Measurements from ENCODE around the gene BOK.
A peak's percentile ranks its signal among the peaks of the same experiment; 100 is the strongest.

Gene BOK

DNA sequence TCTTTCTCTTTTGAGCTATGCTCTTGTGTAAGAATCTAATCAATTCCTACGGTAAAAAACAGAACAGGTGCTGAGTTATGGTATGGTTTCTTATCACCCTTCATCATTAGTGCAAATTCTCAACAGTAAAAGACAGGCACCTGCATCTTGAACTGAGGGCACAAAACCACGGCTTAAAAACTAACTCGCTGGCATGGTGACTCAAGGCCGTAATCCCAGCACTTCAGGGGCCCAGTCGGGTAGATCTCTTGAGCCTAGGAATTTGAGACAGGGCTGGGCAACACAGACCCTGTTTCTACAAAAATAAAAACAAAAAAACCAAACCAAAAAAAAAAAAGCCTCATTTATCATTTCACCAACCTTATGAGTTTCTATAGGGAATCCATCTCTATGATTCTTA is 45.1 kb downstream of the BOK start:
- peaks cover 4% of the 10 kb centered on the region for H3K4me1 Mint-ChIP-seq (ENCODE audit: low read depth)
- H3K27ac Mint-ChIP-seq: no peak overlapping the region
- H3K4me3 Mint-ChIP-seq: no peak overlapping the region
- H3K9me3 Mint-ChIP-seq: no peaks in the 10 kb centered on the region
- H3K27me3 Mint-ChIP-seq: peaks cover under 1% of the 10 kb centered on the region
- H3K36me3 Mint-ChIP-seq (ENCODE audit: low read depth): peaks cover 42% of the 10 kb centered on the region
- intact Hi-C loops (cut with micrococcal nuclease): no loop called here

- Mint-ChIP-seq H3K27ac (no peak overlapping the region), H3K9me3 (no peaks in the 10 kb centered on the region), H3K4me1 (ENCODE audit: low read depth) (peaks cover 17% of the 10 kb centered on the region), H3K27me3 (peaks cover 5% of the 10 kb centered on the region), H3K4me3 (no peak overlapping the region), H3K36me3 (ENCODE audit: low read depth) (peaks cover 45% of the 10 kb centered on the region)
- intact Hi-C loops (cut with micrococcal nuclease): no loop called here
Observed at GRCh38 chr2:241606186-241606585, 47.6 kb downstream of the BOK start.

GRCh38 chr2:241607162-241607885 is 48.8 kb downstream of the BOK start:
- Mint-ChIP-seq H3K4me1 (ENCODE audit: low read depth) (peaks cover 17% of the 10 kb centered on the region), H3K4me3 (no peak overlapping the region), H3K27me3 (peaks cover 5% of the 10 kb centered on the region), H3K9me3 (no peaks in the 10 kb centered on the region), H3K27ac (no peak overlapping the region), H3K36me3 (ENCODE audit: low read depth) (peaks cover 52% of the 10 kb centered on the region)
- intact Hi-C loops (cut with micrococcal nuclease): no loop called here

DNA sequence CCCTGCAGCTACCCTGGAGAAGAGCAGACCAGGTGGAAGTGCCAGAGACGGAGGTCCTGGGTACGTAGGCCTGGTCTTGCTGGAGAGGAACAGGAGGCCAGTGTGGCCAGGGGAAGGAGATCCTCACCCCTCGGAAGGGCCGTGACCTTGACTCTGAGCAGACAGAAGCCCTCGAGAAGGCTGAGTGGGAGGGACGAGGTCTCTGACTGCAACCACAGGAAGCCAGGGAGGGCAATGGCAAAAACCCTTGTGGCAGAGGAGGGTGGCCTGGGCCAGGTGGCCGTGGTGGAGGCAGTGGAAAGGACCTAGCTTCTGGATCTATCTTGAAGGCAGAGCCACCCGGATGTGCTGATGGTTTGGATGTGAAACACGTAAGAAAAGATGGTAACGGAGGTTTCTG is 50.3 kb downstream of the BOK start:
- H3K36me3 Mint-ChIP-seq (ENCODE audit: low read depth): peaks cover 62% of the 10 kb centered on the region
- H3K27me3 Mint-ChIP-seq: peaks cover 5% of the 10 kb centered on the region
- peaks cover 17% of the 10 kb centered on the region for H3K4me1 Mint-ChIP-seq (ENCODE audit: low read depth)
- no peak overlapping the region for H3K27ac Mint-ChIP-seq
- no peaks in the 10 kb centered on the region for H3K9me3 Mint-ChIP-seq
- intact Hi-C loops (cut with micrococcal nuclease): no loop called here
- peak overlapping the region; percentile 2 for H3K4me3 Mint-ChIP-seq

GRCh38 chr2:241609859-241610793 is 51.6 kb downstream of the BOK start:
- H3K27ac Mint-ChIP-seq: peak overlapping the region; percentile 52
- H3K27me3 Mint-ChIP-seq: peaks cover 5% of the 10 kb centered on the region
- peak overlapping the region; percentile 64 for H3K4me3 Mint-ChIP-seq
- intact Hi-C loops (cut with micrococcal nuclease): loop anchor here (10.0 kb wide), 1 partner anchor 1045 kb away; the partner anchor contains the start of genes DUSP28 and RNPEPL1
- peaks cover 17% of the 10 kb centered on the region for H3K4me1 Mint-ChIP-seq (ENCODE audit: low read depth)
- no peaks in the 10 kb centered on the region for H3K9me3 Mint-ChIP-seq
- peaks cover 59% of the 10 kb centered on the region for H3K36me3 Mint-ChIP-seq (ENCODE audit: low read depth)

DNA sequence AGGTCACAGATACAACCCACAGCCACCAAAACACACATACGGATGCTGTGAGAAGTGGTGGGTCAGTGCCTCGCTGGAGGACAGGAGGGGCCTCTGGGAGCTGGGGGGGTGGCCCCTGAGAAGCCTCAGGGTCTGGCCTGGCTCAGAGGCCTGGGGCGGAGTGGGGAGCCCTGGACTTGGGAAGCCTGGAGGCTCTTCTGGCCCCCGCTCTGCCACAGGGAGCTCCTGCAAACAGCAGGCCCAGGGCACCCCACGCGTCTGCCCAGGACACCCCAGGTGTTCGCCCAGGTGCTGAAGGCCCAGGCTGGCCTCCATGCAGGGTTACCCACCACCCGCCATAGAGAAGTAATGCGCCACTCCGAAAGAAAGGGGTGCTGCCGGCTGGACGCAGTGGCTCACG is 52.5 kb downstream of the BOK start:
- peak overlapping the region; percentile 52 for H3K27ac Mint-ChIP-seq
- intact Hi-C loops (cut with micrococcal nuclease): loop anchor here (10.0 kb wide), 1 partner anchor 1046 kb away; the partner anchor contains the start of genes DUSP28 and RNPEPL1

DNA sequence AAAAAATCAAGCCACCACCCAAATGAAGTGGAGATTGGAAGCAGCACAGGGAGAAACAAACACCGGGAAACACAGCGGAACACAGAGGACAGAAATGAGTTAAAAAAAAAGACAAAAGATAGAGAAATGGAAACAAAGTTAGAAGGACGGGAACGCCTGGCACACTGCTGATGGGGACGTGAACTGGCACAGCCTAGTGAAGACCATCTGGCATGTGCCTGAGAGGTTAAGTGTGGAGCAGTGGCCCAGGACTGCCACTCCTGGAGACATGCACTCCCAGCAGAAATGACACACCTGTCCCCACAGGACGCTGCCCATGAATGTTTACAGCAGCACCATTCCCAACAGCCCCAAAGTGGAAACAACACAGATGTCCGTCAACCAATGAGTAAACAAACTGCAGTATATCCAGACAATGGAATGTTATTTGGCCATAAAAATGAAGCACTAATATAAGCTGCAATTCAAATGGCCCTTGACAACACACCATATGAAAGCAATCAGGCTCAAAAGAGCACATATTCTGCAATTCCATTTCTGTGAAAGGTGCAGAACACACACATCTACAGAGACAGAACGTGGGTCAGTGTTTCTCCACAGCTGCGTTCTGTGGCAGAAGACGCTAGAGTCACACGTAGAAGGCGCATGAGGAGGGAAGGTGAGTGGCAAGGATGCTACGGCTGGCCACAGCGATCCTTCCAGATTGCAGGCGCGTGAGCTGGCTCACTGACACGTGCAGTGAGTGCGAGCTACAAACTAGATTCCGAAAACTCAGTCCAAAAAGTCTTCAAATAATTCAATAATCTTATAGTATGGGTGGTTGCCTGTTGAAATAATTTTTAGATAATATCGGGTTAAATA is 53.8 kb downstream of the BOK start:
- H3K4me1 Mint-ChIP-seq (ENCODE audit: low read depth): peaks cover 20% of the 10 kb centered on the region
- no peak overlapping the region for H3K27ac Mint-ChIP-seq
- H3K36me3 Mint-ChIP-seq (ENCODE audit: low read depth): peaks cover 48% of the 10 kb centered on the region
- intact Hi-C loops (cut with micrococcal nuclease): loop anchor here (10.0 kb wide), 1 partner anchor 1048 kb away; the partner anchor contains the start of genes DUSP28 and RNPEPL1
- H3K4me3 Mint-ChIP-seq: no peak overlapping the region
- H3K27me3 Mint-ChIP-seq: peaks cover 5% of the 10 kb centered on the region
- no peaks in the 10 kb centered on the region for H3K9me3 Mint-ChIP-seq

More for the DNA sequence above, 52.5 kb downstream of the BOK start:
- H3K4me3 Mint-ChIP-seq: no peak overlapping the region
- no peaks in the 10 kb centered on the region for H3K9me3 Mint-ChIP-seq
- peaks cover 5% of the 10 kb centered on the region for H3K27me3 Mint-ChIP-seq
- H3K36me3 Mint-ChIP-seq (ENCODE audit: low read depth): peaks cover 57% of the 10 kb centered on the region
- H3K4me1 Mint-ChIP-seq (ENCODE audit: low read depth): peaks cover 17% of the 10 kb centered on the region

DNA sequence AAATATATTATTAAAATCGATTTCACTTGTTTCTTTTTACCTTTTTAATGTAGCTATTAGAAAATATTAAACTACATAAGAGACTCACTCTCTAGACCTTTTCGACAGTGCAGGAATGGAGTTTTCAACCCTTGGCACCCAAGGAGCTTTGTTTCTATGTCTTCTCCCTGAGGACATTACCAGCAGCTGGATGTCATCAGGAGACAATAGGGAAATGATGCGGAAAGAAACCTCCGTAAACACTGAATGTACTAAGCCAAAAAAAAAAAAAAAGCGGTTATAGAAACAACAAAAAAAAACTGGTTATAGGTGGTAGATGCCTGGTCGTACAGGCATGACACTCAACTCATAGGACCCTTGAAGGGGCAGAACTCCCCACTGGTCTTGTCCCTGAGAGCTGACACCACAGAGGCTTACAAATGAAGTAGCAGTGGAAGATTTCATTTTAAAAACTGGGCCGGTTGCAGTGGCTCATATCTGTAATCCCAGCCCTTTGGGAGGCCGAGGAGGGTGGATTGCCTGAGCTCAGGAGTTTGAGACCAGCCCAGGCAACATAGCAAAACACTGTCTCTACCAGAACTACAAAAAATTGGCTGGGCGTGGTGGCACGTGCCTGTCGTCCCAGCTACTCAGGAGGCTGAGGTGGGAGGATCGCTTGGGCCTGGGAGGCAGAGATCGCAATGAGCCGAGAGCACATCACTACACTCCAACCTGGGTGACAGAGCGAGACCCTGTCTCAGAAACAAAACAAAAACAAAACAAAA is 54.7 kb downstream of the BOK start:
- Mint-ChIP-seq H3K9me3 (no peaks in the 10 kb centered on the region), H3K4me1 (ENCODE audit: low read depth) (peaks cover 28% of the 10 kb centered on the region), H3K36me3 (ENCODE audit: low read depth) (peaks cover 40% of the 10 kb centered on the region), H3K27me3 (peaks cover 5% of the 10 kb centered on the region), H3K27ac (no peak overlapping the region), H3K4me3 (no peak overlapping the region)
- intact Hi-C loops (cut with micrococcal nuclease): loop anchor here (10.0 kb wide), 1 partner anchor 1048 kb away; the partner anchor contains the start of genes DUSP28 and RNPEPL1

- Mint-ChIP-seq H3K27ac (no peak overlapping the region), H3K4me1 (ENCODE audit: low read depth) (peaks cover 31% of the 10 kb centered on the region), H3K27me3 (peaks cover 3% of the 10 kb centered on the region), H3K4me3 (no peak overlapping the region), H3K9me3 (peaks cover 2% of the 10 kb centered on the region), H3K36me3 (ENCODE audit: low read depth) (peaks cover 49% of the 10 kb centered on the region)
- intact Hi-C loops (cut with micrococcal nuclease): loop anchor here (10.0 kb wide), 1 partner anchor 1050 kb away; the partner anchor contains the start of genes DUSP28 and RNPEPL1
Observed at GRCh38 chr2:241615041-241615440, 56.5 kb downstream of the BOK start.

GRCh38 chr2:241615522-241616052 is 57.0 kb downstream of the BOK start:
- Mint-ChIP-seq H3K27ac (no peak overlapping the region), H3K9me3 (peaks cover 8% of the 10 kb centered on the region), H3K27me3 (peaks cover under 1% of the 10 kb centered on the region), H3K4me3 (no peak overlapping the region), H3K36me3 (ENCODE audit: low read depth) (peaks cover 54% of the 10 kb centered on the region), H3K4me1 (ENCODE audit: low read depth) (peaks cover 33% of the 10 kb centered on the region)
- intact Hi-C loops (cut with micrococcal nuclease): loop anchor here (2.0 to 10.0 kb wide), 2 partner anchors 21 to 1051 kb away; partner anchors contain the start of genes ATG4B, DUSP28, RNPEPL1 and THAP4

DNA sequence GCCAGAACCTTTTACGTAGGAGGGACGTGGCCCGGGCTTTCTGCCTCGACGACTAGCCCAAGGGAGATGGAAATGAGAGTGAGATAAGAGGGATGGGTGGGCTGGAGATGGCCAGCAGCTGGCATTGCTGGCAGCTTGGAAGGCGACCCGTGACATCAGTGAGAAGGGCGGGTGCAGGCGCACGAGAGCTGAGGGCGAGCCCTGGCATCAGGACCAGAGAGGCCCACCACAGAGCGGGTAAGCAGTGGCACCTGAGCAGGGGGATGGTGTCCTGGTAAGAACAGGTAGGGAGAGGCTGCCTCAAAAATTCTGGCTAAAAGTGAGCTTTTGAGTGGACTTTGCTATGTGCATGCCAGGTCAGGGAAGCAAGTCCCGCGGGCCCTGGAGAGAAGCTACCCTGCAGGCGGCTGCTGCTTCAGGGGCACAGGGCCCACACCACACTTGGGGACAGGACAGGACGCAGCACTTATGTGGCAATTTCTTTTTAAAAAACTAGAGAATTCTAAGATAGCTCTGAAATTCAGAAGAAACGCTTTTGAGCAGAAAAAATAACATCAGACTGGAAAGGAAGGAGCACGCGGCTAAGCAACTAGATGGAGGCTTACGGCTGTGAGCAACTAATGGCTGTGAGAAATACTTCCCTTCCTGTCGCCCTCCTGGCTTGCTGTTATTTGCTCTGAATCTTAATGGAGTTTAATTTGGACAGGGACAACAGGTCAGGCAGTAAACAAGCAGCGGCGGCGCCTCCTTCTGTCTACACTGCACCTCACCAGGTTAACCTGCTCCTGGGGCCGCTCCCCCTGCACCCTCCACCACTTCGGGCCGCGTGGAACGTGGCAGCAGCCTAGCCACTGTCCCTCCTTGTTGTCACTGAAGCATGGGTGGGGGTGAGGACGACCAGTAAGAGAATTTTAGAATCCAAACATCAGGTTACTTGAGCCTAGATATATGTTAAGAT is 57.9 kb downstream of the BOK start:
- Mint-ChIP-seq H3K27me3 (no peaks in the 10 kb centered on the region), H3K4me3 (no peak overlapping the region), H3K27ac (no peak overlapping the region), H3K36me3 (ENCODE audit: low read depth) (peaks cover 63% of the 10 kb centered on the region), H3K4me1 (ENCODE audit: low read depth) (peaks cover 36% of the 10 kb centered on the region), H3K9me3 (peaks cover 9% of the 10 kb centered on the region)
- intact Hi-C loops (cut with micrococcal nuclease): loop anchor here (2.0 to 10.0 kb wide), 2 partner anchors 20 to 1052 kb away; partner anchors contain the start of genes ATG4B, DUSP28, RNPEPL1 and THAP4

All from dendritic cell treated with granulocyte-macrophage colony-stimulating factor and Interleukin-4, amounts not matched to agents 40 ng/mL and 50 ng/mL, for 4 days (primary cell).